Measurements from ENCODE around the gene PACSIN3. TPM values are rescaled to one million over a fixed set of nuclear protein-coding genes. Genes with fewer than 3 reads are reported as not detected.
A peak's percentile ranks its signal among the peaks of the same experiment; 100 is the strongest.
"Not testable (repeated sequence)": the region's sequence is repeated elsewhere in the genome, so short reads cannot be mapped to it uniquely, and the experiment has no call there.

The PACSIN3 gene
- total RNA-seq, 2 experiments from 2014 or later: 4.1 to 5.9 TPM

GRCh38 chr11:47216121-47216798 is 30.0 kb upstream of the PACSIN3 start:
- Mint-ChIP-seq H3K27ac (peak overlapping the region; percentile 98), H3K36me3 (ENCODE audit: low read depth) (peaks cover 49% of the 10 kb centered on the region), H3K4me3 (peak overlapping the region; percentile 99), H3K27me3 (no peaks in the 10 kb centered on the region), H3K4me1 (peaks cover 43% of the 10 kb centered on the region), H3K9me3 (ENCODE audit: low read depth) (no peaks in the 10 kb centered on the region)
- ChIA-PET CTCF (interaction anchor here (0.7 to 2.9 kb wide), 8 partner anchors 15 to 55 kb away, joined by 3 to 22 read pairs (median 4); partner anchors contain the start of gene ACP2), POLR2A (interaction anchor here (0.7 to 3.4 kb wide), 7 partner anchors 17 to 55 kb away, joined by 3 to 18 read pairs (median 4); partner anchors contain the start of gene ACP2)
- intact Hi-C loops (cut with DNase I, micrococcal nuclease): loop anchor here (1.0 to 10.0 kb wide), 5 partner anchors 9 to 869 kb away; partner anchors contain the start of gene DGKZ (in 1 of the 2)
- DNase-seq (peak; percentile 82), ATAC-seq (peak; percentile 34)

GRCh38 chr11:47215366-47215910 is 29.2 kb upstream of the PACSIN3 start:
- Mint-ChIP-seq H3K4me1 (peaks cover 41% of the 10 kb centered on the region), H3K27ac (peak overlapping the region; percentile 98), H3K27me3 (no peaks in the 10 kb centered on the region), H3K4me3 (peak overlapping the region; percentile 99), H3K9me3 (ENCODE audit: low read depth) (no peaks in the 10 kb centered on the region), H3K36me3 (ENCODE audit: low read depth) (peaks cover 44% of the 10 kb centered on the region)
- no peak for ATAC-seq
- intact Hi-C loops (cut with DNase I, micrococcal nuclease): loop anchor here in 1 of 2 experiments (2.0 to 10.0 kb wide), 4 partner anchors 447 to 868 kb away; partner anchors contain the start of genes DGKZ and NUP160
- CTCF ChIA-PET: interaction anchor here (0.6 to 2.9 kb wide), 8 partner anchors 24 to 44 kb away, joined by 3 to 22 read pairs (median 4); partner anchors contain the start of gene ACP2
- no peak for DNase-seq
- POLR2A ChIA-PET: interaction anchor here (0.6 to 3.4 kb wide), 13 partner anchors 18 to 552 kb away, joined by 3 to 18 read pairs (median 4); partner anchors contain the start of genes ACP2, ARHGAP1, FNBP4 and MADD

- ChIA-PET CTCF (interaction anchor here (0.8 to 2.9 kb wide), 10 partner anchors 10 to 278 kb away, joined by 3 to 22 read pairs (median 4); partner anchors contain the start of genes ACP2 and CSTPP1), POLR2A (interaction anchor here (0.7 to 3.4 kb wide), 16 partner anchors 22 to 649 kb away, joined by 3 to 18 read pairs (median 5); partner anchors contain the start of genes ACP2, MADD, PACSIN3 and PSMC3)
- no peaks in the 10 kb centered on the region for H3K9me3 Mint-ChIP-seq (ENCODE audit: low read depth)
- H3K36me3 Mint-ChIP-seq (ENCODE audit: low read depth): peaks cover 34% of the 10 kb centered on the region
- peak; percentile 80 for ATAC-seq
- H3K27me3 Mint-ChIP-seq: no peaks in the 10 kb centered on the region
- H3K4me1 Mint-ChIP-seq: peaks cover 31% of the 10 kb centered on the region
- peak overlapping the region; percentile 100 for H3K27ac Mint-ChIP-seq
- peak; percentile 94 for DNase-seq
- intact Hi-C loops (cut with DNase I, micrococcal nuclease): loop anchor here (1.0 to 10.0 kb wide), 14 partner anchors 28 to 791 kb away; partner anchors contain the start of genes ACP2 (in 2 of the 2), PSMC3 (in 2 of the 2), ARHGAP1 (in 1 of the 2) and ATG13 (in 1 of the 2)
- peak overlapping the region; percentile 99 for H3K4me3 Mint-ChIP-seq
Measured at GRCh38 chr11:47213950-47214565, 27.8 kb upstream of the PACSIN3 start.

GRCh38 chr11:47212938-47213337 is 26.7 kb upstream of the PACSIN3 start:
- Mint-ChIP-seq H3K27ac (no peak overlapping the region), H3K4me1 (peaks cover 23% of the 10 kb centered on the region), H3K36me3 (ENCODE audit: low read depth) (peaks cover 26% of the 10 kb centered on the region), H3K27me3 (no peaks in the 10 kb centered on the region), H3K4me3 (no peak overlapping the region), H3K9me3 (ENCODE audit: low read depth) (no peaks in the 10 kb centered on the region)
- POLR2A ChIA-PET: no interaction called here
- ATAC-seq (no peak), DNase-seq (no peak)
- CTCF ChIA-PET: interaction anchor here (1.6 kb wide), 1 partner anchor 276 kb away, joined by 4 read pairs; the partner anchor contains the start of gene CSTPP1
- intact Hi-C loops (cut with DNase I, micrococcal nuclease): loop anchor here in 1 of 2 experiments (10.0 kb wide), 1 partner anchor 792 kb away; no protein-coding TSS in a partner anchor

- no peak for ATAC-seq
- H3K36me3 Mint-ChIP-seq (ENCODE audit: low read depth): no peaks in the 10 kb centered on the region
- H3K27me3 Mint-ChIP-seq: no peaks in the 10 kb centered on the region
- ChIA-PET CTCF (interaction anchor here (0.6 to 0.8 kb wide), 2 partner anchors 11 to 56 kb away, joined by 3 read pairs; no protein-coding TSS in a partner anchor), POLR2A (no interaction called here)
- no peak for DNase-seq
- peaks cover 2% of the 10 kb centered on the region for H3K4me1 Mint-ChIP-seq
- H3K4me3 Mint-ChIP-seq: no peak overlapping the region
- H3K9me3 Mint-ChIP-seq (ENCODE audit: low read depth): no peaks in the 10 kb centered on the region
- H3K27ac Mint-ChIP-seq: no peak overlapping the region
- intact Hi-C loops (cut with DNase I, micrococcal nuclease): no loop called here
Measured at GRCh38 chr11:47208628-47209027, 22.4 kb upstream of the PACSIN3 start.

GRCh38 chr11:47208008-47208552 is 21.8 kb upstream of the PACSIN3 start:
- CTCF ChIA-PET: interaction anchor here (1.2 kb wide), 1 partner anchor 55 kb away, joined by 5 read pairs; no protein-coding TSS in a partner anchor
- ATAC-seq; DNase-seq; H3K27me3 Mint-ChIP-seq; intact Hi-C loops (cut with DNase I, micrococcal nuclease); H3K4me1 Mint-ChIP-seq; H3K36me3 Mint-ChIP-seq (ENCODE audit: low read depth); H3K4me3 Mint-ChIP-seq; H3K9me3 Mint-ChIP-seq (ENCODE audit: low read depth); POLR2A ChIA-PET; H3K27ac Mint-ChIP-seq: not testable (repeated sequence)

- no peak overlapping the region for H3K27ac Mint-ChIP-seq
- H3K36me3 Mint-ChIP-seq (ENCODE audit: low read depth): no peaks in the 10 kb centered on the region
- no peaks in the 10 kb centered on the region for H3K27me3 Mint-ChIP-seq
- ChIA-PET CTCF (interaction anchor here (1.2 kb wide), 1 partner anchor 54 kb away, joined by 5 read pairs; no protein-coding TSS in a partner anchor), POLR2A (interaction anchor here (0.5 kb wide), 1 partner anchor 14 kb away, joined by 4 read pairs; no protein-coding TSS in a partner anchor)
- no peak for ATAC-seq
- no peak for DNase-seq
- no peaks in the 10 kb centered on the region for H3K9me3 Mint-ChIP-seq (ENCODE audit: low read depth)
- no peak overlapping the region for H3K4me3 Mint-ChIP-seq
- intact Hi-C loops (cut with DNase I, micrococcal nuclease): no loop called here
- no peaks in the 10 kb centered on the region for H3K4me1 Mint-ChIP-seq
Measured at GRCh38 chr11:47207459-47207858, 21.2 kb upstream of the PACSIN3 start.

GRCh38 chr11:47206577-47206976 is 20.3 kb upstream of the PACSIN3 start:
- CTCF ChIA-PET: interaction anchor here (1.0 kb wide), 1 partner anchor 41 kb away, joined by 3 read pairs; no protein-coding TSS in a partner anchor
- ATAC-seq; DNase-seq; H3K27ac Mint-ChIP-seq; H3K4me3 Mint-ChIP-seq; H3K9me3 Mint-ChIP-seq (ENCODE audit: low read depth); H3K36me3 Mint-ChIP-seq (ENCODE audit: low read depth); H3K27me3 Mint-ChIP-seq; H3K4me1 Mint-ChIP-seq; POLR2A ChIA-PET; intact Hi-C loops (cut with DNase I, micrococcal nuclease): not testable (repeated sequence)

GRCh38 chr11:47204637-47204989 is 18.4 kb upstream of the PACSIN3 start:
- CTCF ChIA-PET: interaction anchor here (0.5 to 1.0 kb wide), 2 partner anchors 25 to 466 kb away, joined by 3 read pairs; no protein-coding TSS in a partner anchor
- intact Hi-C loops (cut with DNase I, micrococcal nuclease): no loop called here
- H3K27ac Mint-ChIP-seq: no peak overlapping the region
- no peaks in the 10 kb centered on the region for H3K27me3 Mint-ChIP-seq
- H3K4me3 Mint-ChIP-seq: no peak overlapping the region
- no peak for ATAC-seq
- no peaks in the 10 kb centered on the region for H3K4me1 Mint-ChIP-seq
- H3K36me3 Mint-ChIP-seq (ENCODE audit: low read depth): no peaks in the 10 kb centered on the region
- DNase-seq: no peak
- POLR2A ChIA-PET: interaction anchor here (0.6 kb wide), 1 partner anchor 565 kb away, joined by 4 read pairs; no protein-coding TSS in a partner anchor
- H3K9me3 Mint-ChIP-seq (ENCODE audit: low read depth): no peaks in the 10 kb centered on the region

- no peak for ATAC-seq
- intact Hi-C loops (cut with DNase I, micrococcal nuclease): no loop called here
- Mint-ChIP-seq H3K36me3 (ENCODE audit: low read depth) (no peaks in the 10 kb centered on the region), H3K4me1 (no peaks in the 10 kb centered on the region), H3K27ac (no peak overlapping the region), H3K9me3 (ENCODE audit: low read depth) (no peaks in the 10 kb centered on the region), H3K27me3 (no peaks in the 10 kb centered on the region), H3K4me3 (no peak overlapping the region)
- ChIA-PET POLR2A (interaction anchor here (0.7 kb wide), 1 partner anchor 16 kb away, joined by 4 read pairs; no protein-coding TSS in a partner anchor), CTCF (no interaction called here)
- no peak for DNase-seq
Measured at GRCh38 chr11:47202576-47202975, 16.3 kb upstream of the PACSIN3 start.
